Stimulated activated naive CD8-positive, alpha-beta T cell treated with anti-CD3 and anti-CD28 coated beads, Interleukin-15, Interleukin-2, amounts not matched to agents 100 ng/mL and 50 ng/mL, for 24 hours (primary cell): Measurements from ENCODE around the gene EIF3I.

Source experiments
- H3K27ac Mint-ChIP-seq: one replicate; pipeline ENCODE4 v1.8.0; 2021; ENCODE audit warnings: mild to moderate bottlenecking, mixed read lengths
- H3K27me3 Mint-ChIP-seq: one replicate; pipeline ENCODE4 v1.8.0; 2021; ENCODE audit warnings: mixed read lengths
- H3K36me3 Mint-ChIP-seq: one replicate; pipeline ENCODE4 v1.8.0; 2021; ENCODE audit warnings: low read depth, mixed read lengths
- H3K4me1 Mint-ChIP-seq: one replicate; pipeline ENCODE4 v1.8.0; 2021; ENCODE audit warnings: low read depth, mixed read lengths
- H3K4me3 Mint-ChIP-seq: one replicate; pipeline ENCODE4 v1.8.0; 2021; ENCODE audit warnings: mild to moderate bottlenecking, mixed read lengths
- H3K9me3 Mint-ChIP-seq: one replicate; pipeline ENCODE4 v1.8.0; 2021; ENCODE audit warnings: mixed read lengths

The EIF3I gene

GRCh38 chr1:32234792-32235191 is 12.6 kb downstream of the EIF3I start:
- Mint-ChIP-seq H3K4me3 (no peak overlapping the region), H3K36me3 (peaks cover 19% of the 10 kb centered on the region), H3K4me1 (no peaks in the 10 kb centered on the region), H3K27ac (no peak overlapping the region), H3K27me3 (no peaks in the 10 kb centered on the region), H3K9me3 (no peaks in the 10 kb centered on the region)

GRCh38 chr1:32239337-32239736 is 17.1 kb downstream of the EIF3I start:
- Mint-ChIP-seq H3K4me3 (no peak overlapping the region), H3K4me1 (peaks cover 24% of the 10 kb centered on the region), H3K27me3 (no peaks in the 10 kb centered on the region), H3K36me3 (no peaks in the 10 kb centered on the region), H3K27ac (no peak overlapping the region), H3K9me3 (no peaks in the 10 kb centered on the region)

- peak overlapping the region; percentile 82 for H3K4me3 Mint-ChIP-seq
- H3K9me3 Mint-ChIP-seq = no peaks in the 10 kb centered on the region
- peaks cover 24% of the 10 kb centered on the region for H3K4me1 Mint-ChIP-seq
- H3K27ac Mint-ChIP-seq = no peak overlapping the region
- no peaks in the 10 kb centered on the region for H3K36me3 Mint-ChIP-seq
- H3K27me3 Mint-ChIP-seq = no peaks in the 10 kb centered on the region
Observed at GRCh38 chr1:32239790-32240139, 17.6 kb downstream of the EIF3I start.

GRCh38 chr1:32240140-32240951 is 18.1 kb downstream of the EIF3I start:
- H3K4me1 Mint-ChIP-seq = peaks cover 24% of the 10 kb centered on the region
- peak overlapping the region; percentile 58 for H3K27ac Mint-ChIP-seq
- H3K9me3 Mint-ChIP-seq = no peaks in the 10 kb centered on the region
- no peaks in the 10 kb centered on the region for H3K36me3 Mint-ChIP-seq
- peak overlapping the region; percentile 82 for H3K4me3 Mint-ChIP-seq
- H3K27me3 Mint-ChIP-seq = no peaks in the 10 kb centered on the region

- no peaks in the 10 kb centered on the region for H3K36me3 Mint-ChIP-seq
- H3K27me3 Mint-ChIP-seq = no peaks in the 10 kb centered on the region
- no peaks in the 10 kb centered on the region for H3K9me3 Mint-ChIP-seq
- peaks cover 27% of the 10 kb centered on the region for H3K4me1 Mint-ChIP-seq
- peak overlapping the region; percentile 58 for H3K27ac Mint-ChIP-seq
- H3K4me3 Mint-ChIP-seq = peak overlapping the region; percentile 82
Observed at GRCh38 chr1:32241001-32241763, 19.0 kb downstream of the EIF3I start.

GRCh38 chr1:32242341-32242851 is 20.2 kb downstream of the EIF3I start:
- Mint-ChIP-seq H3K27ac (peak overlapping the region; percentile 31), H3K4me1 (peaks cover 39% of the 10 kb centered on the region), H3K4me3 (no peak overlapping the region)

GRCh38 chr1:32246888-32247273 is 24.7 kb downstream of the EIF3I start, which contains the start of gene FAM167B:
Gene FAM167B (plus strand): TSS chr1:32247222. CDS start chr1:32247422, 200 bp downstream.
- no peaks in the 10 kb centered on the region for H3K27me3 Mint-ChIP-seq
- peak within 1 kb of the TSS; percentile 59 for H3K4me3 Mint-ChIP-seq
- peak within 1 kb of the TSS; percentile 78 for H3K27ac Mint-ChIP-seq
- peaks cover 64% of the 10 kb centered on the region for H3K4me1 Mint-ChIP-seq
- H3K36me3 Mint-ChIP-seq = peaks cover 4% of the 10 kb centered on the region
- no peaks in the 10 kb centered on the region for H3K9me3 Mint-ChIP-seq

More at GRCh38 chr1:32242341-32242851, 20.2 kb downstream of the EIF3I start:
- Mint-ChIP-seq H3K9me3 (no peaks in the 10 kb centered on the region), H3K36me3 (no peaks in the 10 kb centered on the region), H3K27me3 (no peaks in the 10 kb centered on the region)

GRCh38 chr1:32247452-32247851 is 25.2 kb downstream of the EIF3I start:
- Mint-ChIP-seq H3K9me3 (no peaks in the 10 kb centered on the region), H3K4me3 (no peak overlapping the region), H3K27ac (peak overlapping the region; percentile 78), H3K36me3 (peaks cover 10% of the 10 kb centered on the region), H3K27me3 (no peaks in the 10 kb centered on the region), H3K4me1 (peaks cover 64% of the 10 kb centered on the region)

- H3K27me3 Mint-ChIP-seq = no peaks in the 10 kb centered on the region
- H3K9me3 Mint-ChIP-seq = no peaks in the 10 kb centered on the region
- H3K27ac Mint-ChIP-seq = peak overlapping the region; percentile 78
Observed at GRCh38 chr1:32247983-32248889, 26.0 kb downstream of the EIF3I start.

GRCh38 chr1:32249831-32250525 is 27.8 kb downstream of the EIF3I start:
- H3K27ac Mint-ChIP-seq = peak overlapping the region; percentile 98
- H3K27me3 Mint-ChIP-seq = no peaks in the 10 kb centered on the region
- no peaks in the 10 kb centered on the region for H3K9me3 Mint-ChIP-seq
- peaks cover 24% of the 10 kb centered on the region for H3K36me3 Mint-ChIP-seq
- peaks cover 80% of the 10 kb centered on the region for H3K4me1 Mint-ChIP-seq
- H3K4me3 Mint-ChIP-seq = peak overlapping the region; percentile 95

More at GRCh38 chr1:32247983-32248889, 26.0 kb downstream of the EIF3I start:
- H3K4me3 Mint-ChIP-seq = peak overlapping the region; percentile 59
- peaks cover 66% of the 10 kb centered on the region for H3K4me1 Mint-ChIP-seq
- H3K36me3 Mint-ChIP-seq = peaks cover 17% of the 10 kb centered on the region

- H3K4me1 Mint-ChIP-seq = peaks cover 83% of the 10 kb centered on the region
- peak within 1 kb of the TSS; percentile 98 for H3K27ac Mint-ChIP-seq
- H3K36me3 Mint-ChIP-seq = peaks cover 28% of the 10 kb centered on the region
- H3K4me3 Mint-ChIP-seq = peak within 1 kb of the TSS; percentile 95
- H3K9me3 Mint-ChIP-seq = no peaks in the 10 kb centered on the region
- H3K27me3 Mint-ChIP-seq = no peaks in the 10 kb centered on the region
Observed at GRCh38 chr1:32250893-32251716, 28.9 kb downstream of the EIF3I start, which contains the start of gene LCK. Gene LCK (plus strand): TSS chr1:32251265. CDS start chr1:32274330, 23,065 bp downstream.

- Mint-ChIP-seq H3K27ac (peak overlapping the region; percentile 89), H3K9me3 (no peaks in the 10 kb centered on the region), H3K36me3 (peaks cover 44% of the 10 kb centered on the region), H3K27me3 (no peaks in the 10 kb centered on the region), H3K4me3 (peak overlapping the region; percentile 95), H3K4me1 (peaks cover 77% of the 10 kb centered on the region)
Observed at GRCh38 chr1:32255072-32256071, 33.2 kb downstream of the EIF3I start.
